ENCODE results near the gene C1orf198.

Gene C1orf198

GRCh38 chr1:230833511-230833910 lies 34.8 kb downstream of the C1orf198 start:
- no peak for DNase-seq (ENCODE audit: low spot score)

GRCh38 chr1:230832476-230832875 lies 35.8 kb downstream of the C1orf198 start:
- DNase-seq (ENCODE audit: low spot score): no peak

GRCh38 chr1:230831771-230832170 lies 36.5 kb downstream of the C1orf198 start:
- no peak for DNase-seq (ENCODE audit: low spot score)

- no peak for DNase-seq (ENCODE audit: low spot score)
Measured at GRCh38 chr1:230828421-230828820, 39.9 kb downstream of the C1orf198 start.

GRCh38 chr1:230827801-230828200 lies 40.5 kb downstream of the C1orf198 start:
- no peak for DNase-seq (ENCODE audit: low spot score)

DNA sequence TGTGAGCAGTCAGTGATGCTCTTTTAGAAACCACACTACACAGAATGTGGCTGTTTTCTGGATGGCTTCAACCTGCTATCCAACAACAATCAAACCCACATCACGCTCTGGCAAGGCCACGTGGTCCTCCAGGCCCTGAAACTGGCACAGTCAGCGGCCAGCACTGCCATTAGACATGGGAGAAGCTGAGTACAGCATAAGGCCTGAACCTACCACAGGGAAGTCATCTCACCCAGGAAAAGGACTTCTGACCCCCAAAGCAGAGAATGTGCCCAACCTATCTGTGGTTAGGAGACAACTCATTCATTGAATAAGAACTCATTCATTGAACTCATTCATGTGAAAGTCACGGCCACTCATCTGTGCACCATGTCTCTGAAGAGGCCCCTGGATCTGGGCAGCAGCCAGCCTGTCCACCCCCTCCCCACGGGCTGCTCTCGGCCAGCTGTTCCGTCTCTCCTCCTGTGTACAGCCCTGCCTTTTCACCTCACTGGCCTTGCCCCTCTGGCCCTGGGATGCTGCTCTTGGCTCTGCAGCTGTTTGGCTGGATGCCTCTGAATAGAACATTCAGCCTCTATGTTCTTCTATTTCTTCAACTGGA lies 41.1 kb downstream of the C1orf198 start:
- peak; percentile 78 for DNase-seq (ENCODE audit: low spot score)

DNA sequence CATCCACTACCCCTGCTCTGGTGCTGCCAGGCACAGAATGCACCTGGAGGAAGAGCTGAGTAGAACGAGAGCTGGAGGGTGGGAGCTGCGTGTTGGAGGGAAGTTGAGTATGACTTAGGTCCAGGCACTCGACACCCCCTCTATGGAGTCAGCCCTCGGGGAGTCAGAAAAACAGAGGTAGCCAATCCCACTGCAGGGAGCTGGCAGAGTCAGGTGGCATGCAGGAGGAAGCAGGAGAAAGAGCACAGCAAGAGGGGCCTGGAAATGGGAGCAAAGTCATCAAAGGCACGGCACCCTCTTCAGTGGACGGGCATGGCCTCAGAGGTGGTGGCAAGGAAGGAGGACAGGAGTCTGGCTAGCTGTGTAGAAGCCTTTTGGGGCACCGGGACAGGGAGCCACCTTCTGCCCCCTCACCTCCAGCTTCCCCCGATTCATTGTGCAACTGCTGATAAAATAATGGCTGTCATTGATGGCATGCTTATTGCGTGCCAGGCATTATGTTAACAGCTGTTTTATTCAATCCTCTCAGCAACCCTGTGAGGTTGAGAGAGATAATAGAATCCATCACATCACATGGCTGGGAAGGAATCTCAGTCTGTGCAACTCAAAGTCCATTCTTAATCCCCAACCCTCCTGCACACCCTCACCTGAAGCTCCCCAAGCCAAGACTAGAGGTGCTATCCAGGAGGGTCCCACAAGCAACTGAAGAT lies 42.0 kb downstream of the C1orf198 start:
- no peak for DNase-seq (ENCODE audit: low spot score)

GRCh38 chr1:230825761-230826160 lies 42.6 kb downstream of the C1orf198 start:
- DNase-seq (ENCODE audit: low spot score): no peak

- DNase-seq (ENCODE audit: low spot score): peak; percentile 56
Measured at GRCh38 chr1:230824919-230825721, 43.2 kb downstream of the C1orf198 start.

DNA sequence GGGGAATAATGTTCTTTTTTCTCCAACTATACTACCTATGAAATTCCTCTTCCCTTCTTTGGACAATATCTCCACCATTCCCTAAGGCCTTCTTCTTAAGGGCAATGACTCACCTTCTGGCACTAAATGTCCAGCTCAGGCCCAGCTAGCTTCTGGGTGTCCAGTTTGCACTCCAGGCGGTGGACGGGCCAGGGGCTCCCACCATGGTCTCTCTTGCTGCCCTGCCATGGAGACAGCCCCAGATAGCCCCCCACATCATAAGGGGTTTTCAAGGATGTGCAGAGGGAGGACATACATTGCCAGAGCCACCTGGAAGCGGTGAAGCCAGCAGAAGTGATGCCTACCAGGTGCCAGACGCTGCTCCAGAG lies 43.8 kb downstream of the C1orf198 start:
- DNase-seq (ENCODE audit: low spot score): no peak

- DNase-seq (ENCODE audit: low spot score): no peak
Measured at GRCh38 chr1:230823931-230824381, 44.4 kb downstream of the C1orf198 start.

DNA sequence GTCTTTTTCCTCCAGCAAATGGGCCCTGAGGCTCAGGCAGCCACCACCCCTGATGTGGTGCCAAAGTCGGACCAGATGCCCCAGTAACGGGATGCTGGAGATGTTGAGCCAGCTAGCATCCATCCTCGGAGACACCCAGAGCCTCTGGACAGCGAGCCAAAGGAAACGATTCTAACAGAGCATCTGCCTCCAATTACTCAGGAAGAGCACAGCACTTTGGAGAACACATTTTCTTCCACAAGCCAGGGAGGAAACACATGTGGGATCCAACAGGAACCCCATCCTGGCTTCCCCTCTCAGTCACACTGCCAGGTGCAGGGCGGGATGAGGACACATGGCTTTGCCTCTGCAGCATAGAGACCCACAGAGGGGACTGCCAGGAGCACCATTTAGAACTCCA lies 44.9 kb downstream of the C1orf198 start:
- DNase-seq (ENCODE audit: low spot score): no peak

DNA sequence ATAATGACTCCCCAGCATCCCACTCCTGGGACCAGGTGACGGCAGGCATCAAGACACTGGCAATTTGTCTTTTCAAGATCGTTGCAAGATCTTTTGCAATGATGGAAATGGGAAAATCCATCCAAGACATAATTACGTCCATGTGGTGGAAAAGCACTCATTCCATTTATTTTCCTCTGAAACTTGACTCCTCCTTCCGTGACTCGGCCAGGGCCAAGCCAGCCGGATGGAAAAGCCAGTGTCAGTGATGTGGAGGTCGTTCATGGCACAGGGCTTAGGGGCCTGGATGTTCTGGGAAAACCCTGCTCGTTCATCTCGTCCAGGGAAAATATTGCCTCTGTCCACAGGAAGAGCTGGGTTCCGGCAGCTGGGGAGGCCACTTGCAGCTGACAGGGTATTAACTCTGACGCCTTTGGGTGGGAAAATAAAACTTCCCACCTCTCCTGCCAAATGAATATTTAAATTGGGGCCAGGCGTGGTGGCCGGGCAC lies 46.2 kb downstream of the C1orf198 start:
- DNase-seq (ENCODE audit: low spot score): no peak

DNA sequence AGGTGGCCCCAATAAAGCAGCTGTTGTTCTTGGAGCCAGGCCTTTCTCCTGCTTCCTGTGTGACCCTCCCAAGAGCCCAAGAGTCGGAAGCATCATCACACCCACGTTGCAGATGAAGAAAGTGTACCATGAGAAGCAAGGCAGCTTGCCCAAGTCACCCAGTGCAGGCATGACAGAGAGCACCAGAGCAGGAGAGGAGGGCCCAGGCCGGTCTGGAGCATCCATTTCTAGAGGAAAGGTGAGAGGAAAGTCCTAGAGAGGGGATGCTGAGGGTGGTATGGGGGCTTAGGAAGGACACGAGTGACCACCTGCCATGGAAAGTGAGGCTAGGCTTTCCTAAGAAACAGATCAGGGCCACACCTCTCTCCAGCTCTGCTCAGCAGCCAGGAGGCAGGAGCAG lies 47.0 kb downstream of the C1orf198 start:
- no peak for DNase-seq (ENCODE audit: low spot score)

- DNase-seq (ENCODE audit: low spot score): no peak
Measured at GRCh38 chr1:230820568-230820967, 47.8 kb downstream of the C1orf198 start.

- no peak for DNase-seq (ENCODE audit: low spot score)
Measured at GRCh38 chr1:230819976-230820375, 48.3 kb downstream of the C1orf198 start.

DNA sequence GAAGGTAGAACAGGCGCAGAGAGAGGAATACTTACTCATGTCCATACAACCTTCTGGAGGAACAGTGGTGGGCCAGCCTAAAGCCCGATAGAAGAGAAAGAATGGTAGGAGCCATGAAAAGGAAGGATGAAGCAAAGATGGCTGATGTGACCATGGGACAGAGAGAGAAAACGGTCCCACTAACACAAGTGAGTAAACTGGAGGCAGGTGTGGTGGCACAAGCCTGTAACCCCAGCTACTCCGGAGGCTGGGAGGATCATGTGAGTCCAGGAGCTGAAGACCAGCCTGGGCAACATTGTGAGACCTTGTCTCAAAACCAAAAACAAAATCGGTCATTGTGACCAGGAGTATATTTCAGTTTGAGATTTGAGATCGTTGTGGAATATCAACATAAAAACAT lies 49.4 kb downstream of the C1orf198 start:
- DNase-seq (ENCODE audit: low spot score): no peak

- DNase-seq (ENCODE audit: low spot score): no peak
Measured at GRCh38 chr1:230818367-230818766, 50.0 kb downstream of the C1orf198 start.

- DNase-seq (ENCODE audit: low spot score): no peak
Measured at GRCh38 chr1:230816018-230816417, 52.3 kb downstream of the C1orf198 start.

- no peak for DNase-seq (ENCODE audit: low spot score)
Measured at GRCh38 chr1:230814949-230815692, 53.2 kb downstream of the C1orf198 start.

DNA sequence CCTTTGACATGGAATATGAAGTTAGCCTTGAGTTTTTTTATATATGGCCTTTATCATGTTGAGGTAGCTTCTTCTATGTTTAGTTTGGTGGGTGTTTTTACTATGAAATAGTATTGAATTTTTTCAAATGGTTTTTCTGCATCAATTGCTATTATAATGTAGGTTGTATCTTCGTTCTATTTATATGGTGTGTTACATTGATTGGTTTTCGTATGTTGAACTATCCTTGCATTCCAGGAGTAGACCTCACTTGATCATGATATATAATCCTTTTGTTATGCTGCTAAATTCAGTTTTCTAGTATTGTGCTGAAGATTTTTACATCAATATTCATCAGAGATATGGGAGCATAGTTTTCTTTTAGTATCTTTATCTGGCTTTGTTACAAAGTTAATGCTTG lies 55.8 kb downstream of the C1orf198 start:
- DNase-seq (ENCODE audit: low spot score): no peak

All from SW480 (cell line).